EH (cell line): ENCODE data around the gene PCDHB3.
"Not testable (repeated sequence)": the region's sequence is repeated elsewhere in the genome, so short reads cannot be mapped to it uniquely, and the experiment has no call there.

Experiments
- DNase-seq: peaks from one replicate; pipeline ENCODE4 v3.0.0-alpha.2; 2015; ENCODE audit warnings: low read depth

The PCDHB3 gene

GRCh38 chr5:141135718-141136266 lies 35.5 kb downstream of the PCDHB3 start:
- DNase-seq, result no peak

- DNase-seq, result not testable (repeated sequence)
These were observed 37.1 kb downstream of the PCDHB3 start for GRCh38 chr5:141137346-141137745.

- peak; percentile 8 for DNase-seq
These were observed 49.5 kb downstream of the PCDHB3 start, which contains the start of gene PCDHB6 for GRCh38 chr5:141149812-141150211. Gene PCDHB6, plus strand, starts transcription at chr5:141150057. Its CDS starts 201 bp downstream, at chr5:141150258.

GRCh38 chr5:141150224-141150992 lies 50.1 kb downstream of the PCDHB3 start:
- DNase-seq, result no peak

- DNase-seq, result no peak
These were observed 50.7 kb downstream of the PCDHB3 start for GRCh38 chr5:141150993-141151325.

GRCh38 chr5:141151632-141152031 lies 51.4 kb downstream of the PCDHB3 start:
- DNase-seq, result not testable (repeated sequence)

DNA sequence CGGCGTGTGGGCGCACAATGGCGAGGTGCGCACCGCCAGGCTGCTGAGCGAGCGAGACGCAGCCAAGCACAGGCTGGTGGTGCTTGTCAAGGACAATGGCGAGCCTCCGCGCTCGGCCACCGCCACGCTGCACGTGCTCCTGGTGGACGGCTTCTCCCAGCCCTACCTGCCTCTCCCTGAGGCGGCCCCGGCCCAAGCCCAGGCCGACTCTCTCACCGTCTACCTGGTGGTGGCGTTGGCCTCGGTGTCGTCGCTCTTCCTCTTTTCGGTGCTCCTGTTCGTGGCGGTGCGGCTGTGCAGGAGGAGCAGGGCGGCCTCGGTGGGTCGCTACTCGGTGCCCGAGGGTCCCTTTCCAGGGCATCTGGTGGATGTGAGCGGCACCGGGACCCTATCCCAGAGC lies 51.8 kb downstream of the PCDHB3 start:
- DNase-seq, result not testable (repeated sequence)
